OCI-LY7 (cell line): ENCODE measurements around the gene TPX2.

ENCODE experiments used
- EZH2phosphoT487 ChIP-seq: fragments of 200-600 bp; sonication (generic); IDR thresholded peaks from 2 replicates; pipeline ENCODE4 v1.6.1; 2018; ENCODE audit warnings: low read depth, borderline replicate concordance, mild to moderate bottlenecking, mixed run types, antibody characterized with exemption, low read length, moderate library complexity, mixed read lengths
- TF ChIP-seq, protein P1 (sequence below): fragments of 200-600 bp; sonication (generic); conservative IDR thresholded peaks from 2 replicates; pipeline ENCODE4 v1.5.1; 2014; ENCODE audit warnings: mild to moderate bottlenecking, antibody characterized with exemption, low read length, moderate library complexity, mixed read lengths

DNA sequence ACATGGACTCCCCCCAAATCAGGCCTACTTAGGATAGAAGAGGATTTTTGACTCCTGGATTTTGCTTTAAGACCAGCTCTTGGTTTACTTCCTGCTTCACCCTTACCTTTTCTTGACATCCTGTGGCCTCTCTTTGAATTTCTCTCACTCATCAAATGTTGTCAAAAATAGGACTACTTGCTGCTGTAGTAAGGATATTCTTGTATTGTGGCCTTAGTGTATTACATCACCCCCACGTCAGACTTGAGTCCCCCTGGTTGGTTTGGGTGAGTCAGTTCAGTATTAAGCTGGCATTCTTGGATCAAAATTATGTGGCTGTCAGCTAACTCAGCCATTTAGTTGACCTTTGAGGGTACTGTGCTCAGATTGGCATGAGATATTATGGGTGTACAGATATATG lies 1.1 kb downstream of the TPX2 start:
- TF ChIP-seq, protein P1, sequence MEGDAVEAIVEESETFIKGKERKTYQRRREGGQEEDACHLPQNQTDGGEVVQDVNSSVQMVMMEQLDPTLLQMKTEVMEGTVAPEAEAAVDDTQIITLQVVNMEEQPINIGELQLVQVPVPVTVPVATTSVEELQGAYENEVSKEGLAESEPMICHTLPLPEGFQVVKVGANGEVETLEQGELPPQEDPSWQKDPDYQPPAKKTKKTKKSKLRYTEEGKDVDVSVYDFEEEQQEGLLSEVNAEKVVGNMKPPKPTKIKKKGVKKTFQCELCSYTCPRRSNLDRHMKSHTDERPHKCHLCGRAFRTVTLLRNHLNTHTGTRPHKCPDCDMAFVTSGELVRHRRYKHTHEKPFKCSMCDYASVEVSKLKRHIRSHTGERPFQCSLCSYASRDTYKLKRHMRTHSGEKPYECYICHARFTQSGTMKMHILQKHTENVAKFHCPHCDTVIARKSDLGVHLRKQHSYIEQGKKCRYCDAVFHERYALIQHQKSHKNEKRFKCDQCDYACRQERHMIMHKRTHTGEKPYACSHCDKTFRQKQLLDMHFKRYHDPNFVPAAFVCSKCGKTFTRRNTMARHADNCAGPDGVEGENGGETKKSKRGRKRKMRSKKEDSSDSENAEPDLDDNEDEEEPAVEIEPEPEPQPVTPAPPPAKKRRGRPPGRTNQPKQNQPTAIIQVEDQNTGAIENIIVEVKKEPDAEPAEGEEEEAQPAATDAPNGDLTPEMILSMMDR = no peak
- no peak for TF ChIP-seq EZH2phosphoT487
